Heart left ventricle (tissue), 16 donors: ENCODE data around the gene HTRA2. TPM values are rescaled to one million over a fixed set of nuclear protein-coding genes. Genes with fewer than 3 reads are reported as not detected.
A peak's percentile ranks its signal among the peaks of the same experiment; 100 is the strongest.

Source experiments
- ATAC-seq, 4 donors: fragments of 200-7000 bp; cut with Tn5 transposase; one replicate each; pipeline ENCODE4 v1.9.1; 2020 to 2022; ENCODE audit warnings: moderate library complexity in 4 of 4, mild to moderate bottlenecking in 3 of 4, moderate number of reproducible peaks in 1 of 4
- DNase-seq, 5 donors: peaks; one replicate each; pipeline ENCODE4 v3.0.0-alpha.2; 2020
- H3K27ac ChIP-seq, 12 donors: fragments of 200-600 bp; sonication (generic) in 4 of 12; one replicate each; pipeline versions ENCODE4 v1.5.0 to v1.8.0; 2016 to 2022; ENCODE audit warnings: mild to moderate bottlenecking in 2 of 12
- H3K27me3 ChIP-seq, 9 donors: fragments of 200-600 bp; sonication (generic) in 2 of 9; one replicate each; pipeline versions ENCODE4 v1.5.1 to v1.8.0; 2016 to 2022; ENCODE audit warnings: mild to moderate bottlenecking in 3 of 9
- H3K36me3 ChIP-seq, 9 donors: fragments of 200-600 bp; sonication (generic) in 2 of 9; one replicate each; pipeline versions ENCODE4 v1.5.0 to v1.8.0; 2018 to 2022; ENCODE audit warnings: mild to moderate bottlenecking in 2 of 9
- H3K4me1 ChIP-seq, 12 donors: fragments of 200-600 bp; sonication (generic) in 4 of 12; one replicate each; pipeline versions ENCODE4 v1.5.0 to v1.8.0; 2016 to 2022; ENCODE audit warnings: mild to moderate bottlenecking in 3 of 12
- H3K4me3 ChIP-seq, 12 donors: fragments of 200-600 bp; sonication (generic) in 4 of 12; one replicate each; pipeline versions ENCODE4 v1.5.0 to v1.8.0; 2017 to 2022; ENCODE audit warnings: mild to moderate bottlenecking in 9 of 12, moderate library complexity in 4 of 12
- H3K9me3 ChIP-seq, 12 donors: fragments of 200-600 bp; sonication (generic) in 4 of 12; one replicate each; pipeline versions ENCODE4 v1.5.0 to v1.8.0; 2016 to 2022; ENCODE audit warnings: mild to moderate bottlenecking in 1 of 12
- POLR2A ChIP-seq, 2 donors: fragments of 450-650 bp; IDR thresholded peaks; one replicate each; pipeline ENCODE4 v1.6.1; 2017; ENCODE audit warnings: antibody characterized with exemption in 2 of 2, mild to moderate bottlenecking in 2 of 2, moderate library complexity in 2 of 2
- WGBS, 4 donors: extraction: QIAGEN DNeasy Blood & Tissue Kit in 2 of 4; methylation state at CpG; one replicate each; pipeline versions ENCODE4 v1.1.5 to v1.1.7; 2013 to 2018; 5-methylcytosine and 5-hydroxymethylcytosine counted together
- intact Hi-C, 10 donors: fragments of 100-400 bp; cut with DNase I; formaldehyde crosslinking; loops; one replicate each; pipeline versions ENCODE4 v1.11.1 to v1.14.2; 2022
- polyA plus RNA-seq, 2 donors: library from polyadenylated mRNA; stranded (reverse); fragments of 200-250 nt; gene quantifications; one replicate each; pipeline ENCODE4 v1.2.3, GENCODE V29; 2013
- total RNA-seq, 9 donors: library from RNA; depleted of rRNA in 2 of 9; stranded (reverse); fragments of >200 nt in 2 of 9; fragmentation: NEBNext Ultra II Directional in 3 of 9; extraction: Animal tissue kit (Norgen Biotek cat#: 25700) in 3 of 9; gene quantifications; one replicate each; pipeline versions ENCODE4 v1.1.0 to v1.2.4, GENCODE V29; 2016 to 2023
- TF ChIP-seq, protein P1 (sequence below), 12 donors: fragments of 200-600 bp; sonication (generic) in 4 of 12; IDR thresholded peaks; one replicate each; pipeline versions ENCODE4 v1.5.0 to v1.8.0; 2018 to 2022; ENCODE audit warnings: antibody characterized with exemption in 12 of 12, mild to moderate bottlenecking in 5 of 12
- donor health status: ischemic (EF 13 %, LVEDD 7.1; RV severe dilation, severe dysfunction).
- donor health status: healthy with polysubstance abuse.
- donor health status: DM: no; HTN: yes; CAD: no.
- donor health status: DM: no; HTN: no; CAD: no.
- donor health status: ischemic (EF 25% LVEDD 6.9; RV normal size, moderate dysfunction).
- donor health status: ischemic (EF 25% LVEDD 5.7; RV mildly dilated, moderate dysfunction).
- donor health status: healthy.
- donor health status: DM: yes; HTN: yes; CAD: no.
- donor health status: ischemic (EF 35%, LVEDD 5.7; RV mildly dilated, moderate dysfunction).
- donor health status: nonischemic (EF 11% LVEDD 7.7; RV severe dilation, severe dysfunction).
- donor health status: DM: yes; HTN: yes; CAD: no.
- donor health status: PGD.
- donor health status: ischemic (EF 29% LVEDD 5.4; RV normal size, mild dysfunction).
- donor health status: nonischemic (EF 23%, LVEDD 6.1; RV moderate dilation, normal function).

The HTRA2 gene
- total and polyA plus RNA-seq, 11 donors, result 23.6 to 45.4 (median 24.8) TPM

DNA sequence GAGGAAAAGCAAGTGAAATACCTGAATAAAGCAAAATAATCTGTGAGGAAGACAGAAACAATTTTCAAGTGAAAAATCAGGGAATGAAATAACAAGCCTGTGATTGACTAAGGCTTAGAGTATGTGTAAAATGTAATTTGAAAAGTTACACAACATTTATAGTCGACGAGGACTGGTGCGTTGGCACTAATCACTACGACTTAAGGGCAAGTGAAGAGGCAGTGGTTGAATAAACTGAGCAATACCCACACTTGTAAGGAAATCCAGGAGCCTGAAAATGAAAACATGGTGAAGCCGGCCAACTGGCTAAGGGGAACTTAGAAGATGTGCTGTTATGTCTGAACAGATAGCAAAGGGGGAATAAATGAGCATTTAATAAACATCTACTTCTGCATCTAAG, 38.1 kb downstream of the HTRA2 start:
- TF ChIP-seq, protein P1, sequence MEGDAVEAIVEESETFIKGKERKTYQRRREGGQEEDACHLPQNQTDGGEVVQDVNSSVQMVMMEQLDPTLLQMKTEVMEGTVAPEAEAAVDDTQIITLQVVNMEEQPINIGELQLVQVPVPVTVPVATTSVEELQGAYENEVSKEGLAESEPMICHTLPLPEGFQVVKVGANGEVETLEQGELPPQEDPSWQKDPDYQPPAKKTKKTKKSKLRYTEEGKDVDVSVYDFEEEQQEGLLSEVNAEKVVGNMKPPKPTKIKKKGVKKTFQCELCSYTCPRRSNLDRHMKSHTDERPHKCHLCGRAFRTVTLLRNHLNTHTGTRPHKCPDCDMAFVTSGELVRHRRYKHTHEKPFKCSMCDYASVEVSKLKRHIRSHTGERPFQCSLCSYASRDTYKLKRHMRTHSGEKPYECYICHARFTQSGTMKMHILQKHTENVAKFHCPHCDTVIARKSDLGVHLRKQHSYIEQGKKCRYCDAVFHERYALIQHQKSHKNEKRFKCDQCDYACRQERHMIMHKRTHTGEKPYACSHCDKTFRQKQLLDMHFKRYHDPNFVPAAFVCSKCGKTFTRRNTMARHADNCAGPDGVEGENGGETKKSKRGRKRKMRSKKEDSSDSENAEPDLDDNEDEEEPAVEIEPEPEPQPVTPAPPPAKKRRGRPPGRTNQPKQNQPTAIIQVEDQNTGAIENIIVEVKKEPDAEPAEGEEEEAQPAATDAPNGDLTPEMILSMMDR (IDR thresholded peaks at IDR 0.05), result no peak
- no peak for TF ChIP-seq POLR2A (IDR thresholded peaks at IDR 0.05)
- Histone ChIP-seq H3K27ac (peak overlapping the region in 1 of 12 donors; percentile 1), H3K4me3 (no peak overlapping the region), H3K9me3 (no peaks in the 10 kb centered on the region), H3K27me3 (peaks cover 0 to 7% (median 0%) of the 10 kb centered on the region in 9 donors), H3K4me1 (peaks cover 0 to 21% (median 0%) of the 10 kb centered on the region in 12 donors), H3K36me3 (no peaks in the 10 kb centered on the region)
- intact Hi-C loops, result no loop called here
- WGBS, 4 donors, result 85 to 86% (median 86%) methylated on average over 5 of the region's 5 CpGs
- DNase-seq (no peak), ATAC-seq (no peak)

DNA sequence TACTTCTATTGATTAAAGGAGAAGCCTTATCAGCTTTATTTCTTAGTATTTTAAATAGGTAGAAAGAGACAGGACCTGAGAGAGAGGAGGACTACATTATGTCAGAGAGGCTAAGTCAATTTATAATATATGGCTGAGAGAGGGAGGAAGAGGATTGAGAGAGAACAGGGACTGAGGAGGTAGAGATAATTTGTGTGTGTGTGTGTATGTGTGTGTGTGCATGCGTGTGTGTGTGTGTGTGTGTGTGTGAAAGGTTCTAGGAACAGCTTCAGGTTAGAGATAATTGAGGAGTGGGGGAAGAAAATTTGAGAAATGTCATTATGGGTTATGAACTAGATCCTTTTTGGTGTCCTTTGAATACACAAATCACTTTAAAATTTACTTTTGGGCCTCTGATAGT, 40.0 kb downstream of the HTRA2 start:
- Histone ChIP-seq H3K4me3 (no peak overlapping the region), H3K27ac (no peak overlapping the region), H3K4me1 (peaks cover 0 to 38% (median 0%) of the 10 kb centered on the region in 12 donors), H3K27me3 (no peaks in the 10 kb centered on the region), H3K36me3 (no peaks in the 10 kb centered on the region), H3K9me3 (no peaks in the 10 kb centered on the region)
- 38 to 90% (median 82%) methylated on average over 1 of the region's 1 CpG for WGBS, 4 donors
- DNase-seq (no peak), ATAC-seq (no peak)
- TF ChIP-seq, protein P1 (IDR thresholded peaks at IDR 0.05), result no peak
- TF ChIP-seq POLR2A (IDR thresholded peaks at IDR 0.05), result no peak
- intact Hi-C loops, result no loop called here

DNA sequence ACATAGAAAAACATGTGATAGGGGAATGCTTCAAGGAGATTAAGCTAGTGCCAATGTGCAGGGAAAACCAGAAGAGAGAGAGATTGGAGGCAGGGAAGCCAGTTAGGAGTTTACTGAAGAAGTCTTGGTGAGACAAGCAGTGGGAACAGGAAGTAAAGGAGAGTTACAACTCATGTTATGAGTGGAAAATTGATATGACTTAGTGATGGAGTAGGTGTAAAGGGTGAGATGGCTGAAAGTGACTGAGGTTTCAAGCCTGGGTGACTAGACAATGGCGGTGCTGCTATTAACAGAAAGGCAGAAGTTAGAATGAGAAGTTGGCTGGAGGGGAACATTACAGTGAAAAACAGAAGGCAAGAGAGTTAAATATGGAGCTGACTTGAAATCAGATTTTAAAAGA, 41.3 kb downstream of the HTRA2 start:
- peaks cover 0 to 51% (median 0%) of the 10 kb centered on the region in 12 donors for H3K4me1 ChIP-seq
- intact Hi-C loops, result no loop called here
- H3K27ac ChIP-seq, result peak overlapping the region in 1 of 12 donors; percentile 11
- H3K36me3 ChIP-seq, result no peaks in the 10 kb centered on the region
- TF ChIP-seq POLR2A (IDR thresholded peaks at IDR 0.05), result no peak
- TF ChIP-seq, protein P1 (IDR thresholded peaks at IDR 0.05), result no peak
- peaks cover 0 to under 1% (median 0%) of the 10 kb centered on the region in 9 donors for H3K27me3 ChIP-seq
- DNase-seq (no peak), ATAC-seq (no peak)
- no peaks in the 10 kb centered on the region for H3K9me3 ChIP-seq
- WGBS, 4 donors, result 73 to 83% (median 78%) methylated on average over 1 of the region's 1 CpG
- H3K4me3 ChIP-seq, result no peak overlapping the region

DNA sequence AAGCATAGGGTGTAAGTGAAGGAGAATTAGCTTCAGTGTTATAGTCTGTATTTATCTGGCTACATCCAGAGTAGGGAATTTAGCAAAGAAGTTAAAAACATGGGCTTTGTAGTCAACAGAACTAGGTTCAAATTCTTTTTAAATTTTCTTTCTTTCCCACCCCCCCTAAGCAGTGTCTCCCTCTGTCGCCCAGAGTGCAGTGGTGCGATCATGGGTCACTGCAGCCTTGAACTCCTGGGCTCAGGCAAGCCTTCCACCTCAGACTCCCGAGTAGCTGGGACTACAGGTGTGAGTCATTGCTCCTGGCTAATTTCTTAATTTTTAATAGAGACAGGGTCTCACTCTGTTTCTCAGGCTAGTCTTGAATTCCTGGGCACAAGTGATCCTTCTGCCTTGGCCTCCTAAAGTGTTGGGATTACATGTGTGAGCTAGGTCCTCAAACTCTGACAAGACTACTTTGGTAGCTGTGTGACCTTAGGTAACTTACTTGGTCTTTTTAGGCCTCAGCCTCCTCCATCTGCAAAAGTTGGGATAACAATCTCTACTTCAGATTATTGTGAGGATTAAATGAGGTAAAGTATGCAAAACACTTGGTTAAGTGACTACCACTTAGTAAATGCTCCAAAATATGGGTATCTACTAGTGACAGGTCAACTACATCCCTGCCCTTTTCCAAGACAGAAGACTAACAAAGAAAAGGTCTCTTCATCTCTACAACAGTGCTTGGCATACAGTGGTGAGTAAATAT, 42.6 kb downstream of the HTRA2 start:
- no peak overlapping the region for H3K4me3 ChIP-seq
- TF ChIP-seq, protein P1 (IDR thresholded peaks at IDR 0.05), result no peak
- TF ChIP-seq POLR2A (IDR thresholded peaks at IDR 0.05), result no peak
- DNase-seq (no peak), ATAC-seq (no peak)
- H3K4me1 ChIP-seq, result peaks cover 0 to 62% (median 2%) of the 10 kb centered on the region in 12 donors
- intact Hi-C loops, result no loop called here
- WGBS, 4 donors, result 69 to 79% (median 75%) methylated on average over 3 of the region's 3 CpGs
- no peaks in the 10 kb centered on the region for H3K9me3 ChIP-seq
- no peak overlapping the region for H3K27ac ChIP-seq
- peaks cover 0 to 3% (median 0%) of the 10 kb centered on the region in 9 donors for H3K27me3 ChIP-seq
- H3K36me3 ChIP-seq, result no peaks in the 10 kb centered on the region
